Right renal cortex interstitium (tissue), 3 donors: Measurements from ENCODE around the gene AREG. TPM values are rescaled to one million over a fixed set of nuclear protein-coding genes. Genes with fewer than 3 reads are reported as not detected.

Source experiments
- DNase-seq, 3 donors: peaks; one replicate each; pipeline ENCODE4 v3.0.0-alpha.2; 2013; ENCODE audit warnings: low read depth in 3 of 3, low spot score in 2 of 3
- polyA plus RNA-seq, 3 donors: library from polyadenylated mRNA; unstranded; fragments of 120-200 nt; gene quantifications; one replicate each; pipeline ENCODE4 v1.2.1, GENCODE V29; 2013; ENCODE audit not compliant: insufficient read length in 3 of 3

Gene AREG
- polyA plus RNA-seq, 3 donors: 0.12 to 0.28 (median 0.21) TPM

DNA sequence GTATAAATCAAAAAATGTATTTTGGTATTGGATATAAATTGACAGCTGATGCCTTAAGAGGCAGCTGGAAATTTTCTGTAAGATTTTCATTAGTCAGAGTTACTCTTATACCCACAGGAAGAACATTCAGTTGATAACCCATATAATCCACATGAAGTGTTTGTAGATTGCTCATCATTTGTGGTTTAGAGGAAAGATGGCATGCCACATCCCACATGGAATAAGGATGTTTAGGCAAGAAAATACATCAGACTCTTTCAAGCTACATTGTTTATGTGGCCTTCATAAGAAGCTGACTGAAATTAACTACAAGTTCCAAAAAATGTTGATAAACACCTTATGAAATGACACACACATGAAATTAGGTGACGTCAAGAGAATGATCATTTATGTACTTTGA is 56.6 kb downstream of the AREG start:
- no peak for DNase-seq

GRCh38 chr4:74503580-74503979 is 58.6 kb downstream of the AREG start:
- no peak for DNase-seq

GRCh38 chr4:74504212-74504611 is 59.3 kb downstream of the AREG start:
- DNase-seq: no peak

Other genes starting within 250 kb of the AREG start
- 1 to 10 TPM in 1 of 3 donors, under 1 TPM in 2; 0.75 to 1.1 (median 0.86) TPM for gene EPGN, start 136.7 kb upstream of the AREG start, polyA plus RNA-seq
- under 1 TPM in 2 of 3 donors, not detected in 1; 0.06 to 0.08 TPM for gene EREG, start 80.0 kb upstream of the AREG start, polyA plus RNA-seq